Retinal pigment epithelial cell (primary cell): ENCODE data around the gene ZMPSTE24.

Source experiments
- DNase-seq: peaks from one replicate; pipeline ENCODE4 v3.0.0-alpha.2; 2010; ENCODE audit warnings: low read depth
- H3K4me3 ChIP-seq: 2 replicates; pipeline ENCODE4 v1.5.1; 2011; ENCODE audit warnings: mild to moderate bottlenecking, low read length, control low read depth, moderate library complexity
- CTCF ChIP-seq: conservative IDR thresholded peaks from 2 replicates; pipeline ENCODE4 v1.5.1; 2011; ENCODE audit warnings: low read depth, low read length, control low read depth, inconsistent platforms

The ZMPSTE24 gene

GRCh38 chr1:40247655-40248054 is 10.4 kb upstream of the ZMPSTE24 start, which contains the start of gene TMCO2:
Gene TMCO2 (plus strand): TSS chr1:40247937. CDS start chr1:40247994, 57 bp downstream.
- no peak within 1 kb of the TSS for H3K4me3 ChIP-seq
- no peak for TF ChIP-seq CTCF
- no peak for DNase-seq

GRCh38 chr1:40248412-40248811 is 9.6 kb upstream of the ZMPSTE24 start:
- no peak for DNase-seq
- TF ChIP-seq CTCF: no peak
- no peak overlapping the region for H3K4me3 ChIP-seq

- no peak for DNase-seq
- no peak overlapping the region for H3K4me3 ChIP-seq
- TF ChIP-seq CTCF: no peak
Observed at GRCh38 chr1:40251456-40251855, 6.6 kb upstream of the ZMPSTE24 start.

- DNase-seq: no peak
- no peak for TF ChIP-seq CTCF
- no peak overlapping the region for H3K4me3 ChIP-seq
Observed at GRCh38 chr1:40252601-40253000, 5.4 kb upstream of the ZMPSTE24 start.

- no peak for TF ChIP-seq CTCF
- H3K4me3 ChIP-seq: no peak overlapping the region
- no peak for DNase-seq
Observed at GRCh38 chr1:40255231-40255630, 2.8 kb upstream of the ZMPSTE24 start.

GRCh38 chr1:40256401-40257084 is 1.5 kb upstream of the ZMPSTE24 start:
- H3K4me3 ChIP-seq: peak overlapping the region; percentile 83
- TF ChIP-seq CTCF: no peak
- no peak for DNase-seq

GRCh38 chr1:40257313-40257687 is 736 bp upstream of the ZMPSTE24 start:
- peak overlapping the region; percentile 83 for H3K4me3 ChIP-seq
- TF ChIP-seq CTCF: no peak
- DNase-seq: no peak
